HG02610 (cell line): ENCODE measurements around the gene CREG2.

Experiments used
- ATAC-seq: cut with Tn5 transposase; IDR thresholded peaks from one replicate; pipeline ENCODE4 v1.9.1; 2021; ENCODE audit warnings: mild to moderate bottlenecking, moderate library complexity; ENCODE audit not compliant: unreplicated experiment

Gene CREG2, protein sequence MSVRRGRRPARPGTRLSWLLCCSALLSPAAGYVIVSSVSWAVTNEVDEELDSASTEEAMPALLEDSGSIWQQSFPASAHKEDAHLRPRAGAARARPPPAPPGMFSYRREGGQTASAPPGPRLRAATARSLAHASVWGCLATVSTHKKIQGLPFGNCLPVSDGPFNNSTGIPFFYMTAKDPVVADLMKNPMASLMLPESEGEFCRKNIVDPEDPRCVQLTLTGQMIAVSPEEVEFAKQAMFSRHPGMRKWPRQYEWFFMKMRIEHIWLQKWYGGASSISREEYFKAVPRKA

DNA sequence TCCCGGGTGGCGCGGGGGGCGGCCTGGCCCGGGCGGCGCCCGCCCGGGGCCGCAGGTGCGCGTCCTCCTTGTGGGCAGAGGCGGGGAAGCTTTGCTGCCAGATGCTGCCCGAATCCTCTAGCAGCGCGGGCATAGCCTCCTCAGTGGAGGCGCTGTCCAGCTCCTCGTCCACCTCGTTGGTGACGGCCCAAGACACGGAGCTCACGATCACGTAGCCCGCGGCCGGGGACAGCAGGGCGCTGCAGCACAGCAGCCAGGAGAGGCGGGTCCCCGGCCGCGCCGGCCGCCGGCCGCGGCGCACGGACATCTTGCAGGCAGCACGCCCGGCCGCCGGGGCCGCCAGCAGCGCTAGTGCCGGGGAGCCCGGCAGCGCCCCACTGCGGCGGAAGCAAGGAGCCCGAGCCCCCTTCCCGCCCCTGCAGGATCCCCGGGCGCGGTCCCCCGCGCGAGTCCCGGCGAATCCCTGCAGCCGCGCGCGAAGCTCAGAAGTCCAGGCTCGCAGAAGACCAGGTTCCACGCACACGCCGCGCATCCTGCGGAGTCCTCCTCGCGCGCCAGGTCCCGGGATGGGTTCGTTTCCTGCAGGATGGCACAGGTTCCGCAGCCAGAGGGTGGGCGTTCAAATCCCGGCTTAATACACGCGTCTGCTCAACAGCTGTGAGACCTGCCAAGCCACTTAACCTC, at the start of gene CREG2:
TSS of gene CREG2 (minus strand) at position 353 of the 684 bp plus-strand sequence. CDS start at position 307, 46 bp downstream.
- ATAC-seq: no peak

DNA sequence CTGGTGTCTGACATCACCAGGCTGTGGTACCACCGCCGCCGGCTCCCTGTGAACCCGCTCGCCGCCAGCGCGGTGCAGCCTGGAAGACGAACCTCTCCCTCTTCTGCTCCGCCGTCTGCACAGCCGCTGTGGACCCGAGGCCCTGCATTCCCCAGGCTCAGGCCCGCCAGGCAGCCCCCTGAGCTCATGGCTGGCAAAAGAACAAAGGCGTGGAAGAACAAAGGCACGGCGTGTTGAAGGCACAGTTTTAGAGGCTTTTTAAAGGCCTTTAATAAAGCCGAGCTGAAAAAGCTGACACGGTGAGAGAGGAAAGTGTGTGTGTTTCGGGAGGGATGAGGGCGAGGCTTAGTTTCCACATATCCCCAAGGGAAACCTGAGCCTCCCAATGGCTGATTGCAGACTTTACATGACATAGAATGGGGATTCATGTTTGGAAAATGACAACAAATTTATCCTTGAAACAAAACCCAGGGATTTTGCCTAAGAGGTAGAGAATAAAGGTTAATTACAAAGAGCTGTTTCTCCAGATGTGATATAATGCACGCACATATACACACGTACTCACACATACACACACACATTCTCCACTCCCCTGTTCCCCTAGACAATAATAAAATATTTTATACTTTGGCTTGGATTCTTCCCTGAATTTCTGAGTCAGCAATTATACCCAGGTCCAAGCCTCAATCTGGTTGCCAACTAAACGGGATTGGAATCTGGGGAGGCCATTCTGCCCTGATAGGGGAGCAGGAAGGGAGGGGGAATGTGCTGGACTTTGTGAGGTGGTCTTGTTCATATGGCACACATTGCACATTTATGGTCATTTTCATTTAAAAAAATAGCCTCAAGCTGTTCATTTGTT, 47.9 kb upstream of the CREG2 start:
- ATAC-seq: no peak

DNA sequence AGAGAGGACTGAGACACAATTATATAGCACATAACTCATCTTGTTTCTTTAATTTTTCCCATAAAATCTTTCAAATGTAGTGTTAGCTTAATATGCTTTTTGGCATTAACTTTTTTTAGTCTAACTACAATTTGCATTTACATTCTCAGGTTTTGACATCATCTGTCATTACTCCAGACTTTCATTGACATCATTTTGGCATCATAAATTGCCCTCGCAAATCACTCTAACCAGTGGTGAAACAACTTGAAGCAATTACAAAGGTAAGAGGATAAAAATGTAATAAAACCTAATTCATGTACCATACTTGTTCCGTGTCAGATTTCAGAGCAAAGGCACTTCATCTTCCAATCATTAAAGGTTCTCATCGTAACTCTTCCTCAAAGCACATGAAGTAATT, 46.2 kb upstream of the CREG2 start:
- no peak for ATAC-seq

DNA sequence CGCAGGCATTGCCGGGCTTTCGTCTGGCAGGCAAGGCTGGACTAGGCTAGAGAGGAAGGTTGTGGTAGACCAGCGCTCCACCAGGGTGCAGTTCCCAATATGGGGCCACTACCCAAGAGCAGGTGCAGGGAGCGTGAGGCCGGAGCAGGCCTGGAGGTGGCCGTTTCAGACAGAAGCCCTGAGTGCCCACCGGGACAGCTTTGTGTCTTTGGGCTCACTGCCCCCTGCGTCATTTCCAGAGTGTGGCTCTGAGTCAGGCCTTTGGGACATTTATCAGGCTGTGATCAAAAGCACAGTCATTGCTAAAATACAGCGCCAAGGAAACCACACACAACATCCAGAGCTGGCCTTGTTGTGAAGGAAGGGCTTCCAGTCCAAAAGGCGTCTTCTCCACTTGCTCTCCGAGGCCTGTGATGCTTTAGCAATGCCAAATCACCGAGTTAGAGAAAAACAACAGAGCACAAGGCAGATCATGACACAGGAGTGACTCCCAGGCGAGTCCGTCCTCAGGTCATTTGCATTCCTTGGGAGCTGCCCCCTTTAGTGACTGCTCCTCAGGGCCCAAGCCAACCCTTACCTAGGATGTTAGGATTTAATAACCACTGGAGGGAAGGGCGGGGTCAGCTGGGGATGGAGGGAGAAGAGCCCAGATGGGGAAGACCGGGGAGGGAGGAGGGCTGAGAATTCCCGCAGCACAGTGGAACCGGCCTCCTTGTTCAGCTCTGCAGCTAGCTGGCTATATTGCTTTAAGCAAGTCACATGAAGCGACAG, 45.3 kb upstream of the CREG2 start:
- no peak for ATAC-seq

DNA sequence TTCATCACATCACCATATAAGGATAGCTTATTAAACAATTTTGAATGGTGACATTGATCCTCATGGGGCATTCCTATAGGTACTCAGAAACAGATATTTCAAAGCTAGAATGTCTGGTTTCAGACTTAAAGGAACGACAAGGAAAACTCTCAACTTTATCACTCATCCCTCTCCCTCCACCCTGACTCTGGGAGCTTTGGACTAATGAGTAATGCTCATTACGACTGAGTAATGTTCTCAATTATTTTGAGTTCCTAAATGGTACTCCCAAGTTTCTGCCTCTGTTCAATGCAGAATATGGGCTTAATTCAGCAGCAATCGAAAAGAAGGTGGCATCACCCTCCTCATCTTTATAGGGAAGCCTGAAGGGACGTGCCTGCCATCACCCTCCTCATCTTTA, 44.2 kb upstream of the CREG2 start:
- no peak for ATAC-seq

DNA sequence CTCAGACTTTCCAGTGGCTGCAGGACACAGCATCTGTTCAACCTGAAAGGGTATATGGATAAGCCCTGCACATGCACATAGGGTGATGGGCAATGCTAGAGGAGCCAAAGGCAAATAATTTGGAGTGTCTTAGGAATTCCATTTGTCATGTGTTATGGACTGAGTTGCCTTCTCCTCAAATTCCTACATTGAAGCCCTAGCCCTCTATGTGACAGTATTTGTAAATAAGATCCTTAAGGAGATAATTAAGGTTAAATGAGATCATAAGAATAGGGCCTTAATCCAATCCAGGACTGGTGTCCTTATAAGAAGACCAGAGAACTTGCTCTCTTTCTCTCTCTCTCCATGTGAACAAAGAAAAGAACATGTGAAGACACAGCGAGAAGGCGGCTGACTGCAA, 42.9 kb upstream of the CREG2 start:
- ATAC-seq: no peak

DNA sequence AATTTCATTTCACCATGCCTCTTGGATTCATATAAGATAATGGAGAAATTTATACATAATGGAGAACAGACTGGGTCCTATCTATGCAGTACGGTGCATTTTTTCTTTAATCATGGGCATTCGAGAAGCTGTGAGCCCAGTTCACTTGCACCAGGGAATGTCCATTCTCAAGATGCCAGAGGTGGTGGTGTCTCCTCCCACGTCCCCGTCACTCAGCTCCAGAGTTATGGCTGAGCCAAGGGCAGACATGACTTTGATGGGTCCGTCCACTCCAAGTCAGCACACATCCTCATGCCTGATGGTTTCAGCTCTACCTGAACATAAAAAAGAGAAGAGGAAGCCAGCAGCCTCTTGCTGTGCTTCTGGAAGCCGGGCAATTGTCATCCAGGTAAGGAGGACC, 42.1 kb upstream of the CREG2 start:
- ATAC-seq: no peak

DNA sequence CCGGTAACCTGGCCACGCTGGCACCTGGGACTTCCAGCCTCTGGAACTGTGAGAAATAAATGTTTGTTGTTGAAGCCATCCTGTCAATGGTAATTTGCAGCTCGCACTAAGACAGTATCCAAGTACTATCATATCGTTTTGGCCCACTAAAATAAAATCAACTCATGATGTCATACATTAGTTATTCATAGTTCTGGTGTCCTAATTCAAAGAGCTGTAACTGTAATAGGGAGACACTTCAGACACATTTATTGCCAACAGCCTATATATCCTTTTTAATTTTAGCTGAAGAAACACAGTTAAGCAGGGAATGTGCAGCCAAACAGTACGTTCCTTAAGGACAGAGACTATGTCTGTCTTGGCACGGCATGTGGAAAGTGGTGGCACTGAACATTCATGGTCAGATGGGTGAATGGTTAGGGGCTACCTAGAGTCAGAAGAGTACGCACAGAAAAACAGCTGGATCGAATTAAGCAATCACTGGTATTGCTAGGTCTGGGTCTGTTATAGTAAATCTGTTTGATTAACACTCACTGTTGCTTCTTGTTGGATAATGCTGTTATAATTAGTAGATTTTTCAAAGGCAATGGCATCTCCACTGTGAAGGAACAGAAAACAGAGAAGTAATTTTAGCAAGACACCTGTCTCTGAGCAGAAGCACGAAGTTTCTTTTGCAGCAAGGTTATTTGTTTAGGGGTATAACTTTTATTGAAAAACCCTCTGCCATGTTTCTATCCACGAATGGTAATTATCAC, 41.3 kb upstream of the CREG2 start:
- ATAC-seq: no peak

DNA sequence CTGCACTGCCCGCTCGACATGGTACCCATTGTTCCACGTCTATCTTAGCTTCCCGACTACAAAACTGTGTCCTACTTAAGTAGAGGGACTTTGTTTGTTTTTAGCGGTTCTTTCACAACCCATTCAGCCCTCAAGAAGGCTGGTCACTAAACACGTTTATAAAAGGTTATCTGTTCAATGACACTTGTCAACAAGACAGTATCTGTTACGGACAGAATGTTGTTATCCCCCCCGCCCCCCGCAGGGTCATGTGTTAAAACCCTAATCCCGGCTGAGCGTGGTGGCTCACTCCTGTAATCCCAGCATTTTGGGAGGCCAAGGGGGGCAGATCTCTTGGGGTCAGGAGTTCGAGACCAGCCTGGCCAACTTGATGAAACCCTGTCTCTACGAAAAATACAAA, 40.4 kb upstream of the CREG2 start:
- no peak for ATAC-seq

DNA sequence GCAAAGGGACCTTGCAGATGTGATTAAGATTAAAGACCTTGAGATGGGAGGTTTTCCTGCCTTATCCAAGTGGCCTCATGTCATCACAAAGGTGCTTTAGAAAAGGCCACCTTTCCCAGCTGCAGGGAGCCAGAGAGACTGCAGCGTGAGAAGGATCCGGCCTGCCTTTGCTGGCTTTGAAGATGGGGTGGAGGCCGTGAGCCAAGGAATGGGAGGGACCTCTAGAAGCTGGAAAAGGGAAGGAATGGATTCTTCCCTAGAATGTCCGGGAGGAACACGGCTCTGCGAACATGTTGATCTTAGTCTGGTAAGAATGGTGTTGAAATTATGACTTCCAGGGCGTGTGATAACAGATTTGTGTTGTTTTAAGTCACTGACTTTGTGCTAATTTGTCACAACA, 39.9 kb upstream of the CREG2 start:
- no peak for ATAC-seq

DNA sequence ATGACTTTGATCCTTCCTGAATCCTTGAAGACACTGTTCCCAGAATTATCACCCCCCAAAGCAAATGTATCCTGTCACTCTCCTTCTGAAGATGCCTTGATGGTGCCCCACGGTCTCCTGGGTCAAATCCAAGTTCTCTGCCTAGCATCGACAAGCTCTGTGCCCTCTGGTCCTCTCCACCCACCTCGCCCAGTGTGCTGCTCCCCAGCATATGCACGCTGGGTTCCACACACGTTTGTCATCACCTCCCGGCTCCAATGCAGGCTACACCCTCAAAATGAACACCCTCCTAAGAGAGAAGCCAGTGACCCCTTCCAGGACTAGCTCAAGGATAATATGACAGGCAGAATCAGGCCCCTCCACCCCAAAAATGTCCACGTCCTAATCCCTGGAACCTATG, 39.5 kb upstream of the CREG2 start:
- ATAC-seq: no peak

DNA sequence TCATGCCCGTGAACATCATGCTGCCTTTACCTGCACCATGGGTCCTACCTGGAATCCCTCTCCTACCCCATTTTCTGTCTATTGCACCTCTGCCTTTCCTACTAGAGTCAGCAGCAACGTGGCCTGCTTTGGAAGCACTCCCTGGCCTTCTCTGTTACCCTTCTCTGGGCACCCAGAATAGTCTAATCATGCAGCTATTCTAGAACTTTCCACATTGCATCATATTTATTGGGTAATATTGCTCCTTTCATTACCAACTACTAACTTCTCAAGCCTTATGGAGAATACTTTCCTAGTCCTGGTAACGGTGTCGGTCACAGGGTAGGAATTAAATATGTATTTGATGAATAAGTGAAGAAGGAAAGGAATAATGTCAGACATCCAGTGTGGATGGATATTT, 33.3 kb upstream of the CREG2 start:
- no peak for ATAC-seq

DNA sequence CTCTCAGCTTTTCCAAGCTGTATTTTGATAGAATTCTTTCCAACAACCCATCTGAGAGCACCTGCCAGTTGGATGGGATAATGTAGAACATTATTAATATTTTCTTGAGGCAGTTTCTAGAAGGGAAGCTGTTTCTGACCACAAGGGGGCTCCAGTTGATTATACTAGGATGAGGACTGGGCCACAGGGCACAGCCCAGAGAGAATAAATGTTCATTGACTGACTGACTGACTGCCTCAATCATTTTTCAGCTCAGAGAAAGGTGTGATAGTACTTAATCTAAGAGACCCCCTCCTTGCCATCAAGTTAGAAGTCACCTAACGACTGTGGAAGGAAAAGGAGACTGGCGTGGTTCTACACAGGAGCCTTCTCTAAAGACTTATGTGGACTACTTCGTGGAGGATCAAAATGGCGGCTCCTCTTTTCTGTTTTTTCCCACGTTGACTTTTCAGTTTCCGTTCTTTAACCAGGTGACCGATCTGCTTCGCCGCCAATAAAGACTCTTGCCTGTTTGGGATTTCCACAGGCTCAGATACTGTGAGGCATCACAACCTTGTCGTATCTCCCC, 31.9 kb upstream of the CREG2 start:
- no peak for ATAC-seq

DNA sequence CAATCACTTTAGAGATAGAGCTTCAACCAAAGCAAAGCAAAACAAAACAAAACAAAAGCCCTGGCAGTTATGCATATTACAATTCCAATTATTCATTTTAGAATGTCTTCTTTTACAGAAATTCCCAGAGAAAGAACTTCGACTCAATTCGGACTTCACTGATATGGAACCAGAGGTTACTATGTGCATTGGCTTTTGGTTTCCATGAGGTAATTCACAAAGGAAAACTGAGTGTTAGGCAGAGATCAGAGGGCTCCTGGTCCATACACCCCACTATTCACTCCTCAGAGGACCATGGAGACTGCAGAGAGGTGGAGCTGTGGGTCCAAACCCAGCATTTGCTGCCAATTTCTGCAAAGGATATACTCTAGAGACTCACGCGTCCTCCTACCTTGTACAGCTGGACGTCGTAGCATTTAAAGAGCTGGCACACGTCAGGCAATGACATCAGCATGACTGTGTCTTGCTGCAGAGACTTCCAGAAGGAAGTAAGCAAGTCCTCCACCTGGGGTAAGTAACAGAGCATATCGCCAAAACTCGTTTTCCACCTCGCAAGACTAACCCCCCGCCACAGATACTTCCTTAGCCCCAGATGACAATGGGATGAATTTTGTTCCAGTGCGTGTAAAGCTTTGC, 31.3 kb upstream of the CREG2 start:
- no peak for ATAC-seq

DNA sequence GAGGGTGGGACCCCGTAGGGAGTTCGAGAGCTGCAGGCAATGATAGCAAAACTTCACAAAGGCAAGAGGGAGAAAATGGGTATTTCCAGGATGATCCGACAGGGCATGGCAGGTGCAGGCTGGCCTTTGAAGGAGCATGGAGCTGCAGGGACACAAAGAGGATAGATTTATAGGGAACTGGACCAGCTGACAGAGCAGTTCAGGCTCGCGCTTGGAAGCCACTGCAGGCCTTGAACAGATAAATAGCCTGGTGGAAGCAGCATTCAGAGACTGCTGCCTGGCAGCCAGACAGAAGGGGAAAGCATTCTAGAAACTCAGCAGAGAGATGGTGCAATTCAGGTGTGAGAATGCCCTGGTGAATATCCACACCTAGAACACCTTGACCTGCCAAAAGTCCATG, 29.3 kb upstream of the CREG2 start:
- no peak for ATAC-seq

DNA sequence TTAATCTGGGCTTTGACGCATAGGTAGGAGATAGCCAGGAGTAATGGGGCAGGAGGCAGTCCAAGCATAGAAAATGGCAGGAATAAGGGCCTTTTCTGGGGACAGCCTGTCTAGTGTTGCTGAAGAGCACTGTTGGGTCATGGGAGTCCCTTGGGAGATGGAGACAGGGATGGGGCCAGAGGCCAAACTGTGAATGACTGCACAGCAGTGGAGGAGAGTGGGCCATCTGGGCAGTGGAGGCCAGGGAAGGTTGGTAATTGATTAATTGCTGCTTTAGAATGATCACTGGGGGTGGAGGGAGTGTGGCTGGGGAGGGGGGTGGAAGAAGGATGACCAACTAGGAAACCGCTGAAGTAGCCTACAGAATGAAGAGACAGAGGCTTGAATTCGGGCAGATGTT, 28.6 kb upstream of the CREG2 start:
- no peak for ATAC-seq

DNA sequence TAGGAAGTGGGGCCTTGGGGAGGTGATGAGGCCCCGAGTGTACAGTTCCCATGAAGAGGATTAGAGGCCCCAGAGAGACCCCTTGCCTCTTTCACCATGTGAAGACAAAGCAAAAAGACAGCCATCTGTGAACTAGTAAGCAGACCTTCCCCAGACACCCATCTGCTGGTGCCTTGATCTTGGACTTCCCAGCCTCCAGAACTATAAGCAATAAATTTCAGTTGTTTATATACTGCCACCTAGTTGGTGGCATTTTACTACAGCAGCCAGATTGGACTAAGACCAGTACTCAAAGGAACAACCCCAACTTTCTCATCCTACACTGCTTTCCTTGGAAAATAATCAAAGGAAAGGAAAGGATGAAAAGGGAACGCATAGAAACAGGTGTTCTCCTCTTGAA, 27.9 kb upstream of the CREG2 start:
- no peak for ATAC-seq

DNA sequence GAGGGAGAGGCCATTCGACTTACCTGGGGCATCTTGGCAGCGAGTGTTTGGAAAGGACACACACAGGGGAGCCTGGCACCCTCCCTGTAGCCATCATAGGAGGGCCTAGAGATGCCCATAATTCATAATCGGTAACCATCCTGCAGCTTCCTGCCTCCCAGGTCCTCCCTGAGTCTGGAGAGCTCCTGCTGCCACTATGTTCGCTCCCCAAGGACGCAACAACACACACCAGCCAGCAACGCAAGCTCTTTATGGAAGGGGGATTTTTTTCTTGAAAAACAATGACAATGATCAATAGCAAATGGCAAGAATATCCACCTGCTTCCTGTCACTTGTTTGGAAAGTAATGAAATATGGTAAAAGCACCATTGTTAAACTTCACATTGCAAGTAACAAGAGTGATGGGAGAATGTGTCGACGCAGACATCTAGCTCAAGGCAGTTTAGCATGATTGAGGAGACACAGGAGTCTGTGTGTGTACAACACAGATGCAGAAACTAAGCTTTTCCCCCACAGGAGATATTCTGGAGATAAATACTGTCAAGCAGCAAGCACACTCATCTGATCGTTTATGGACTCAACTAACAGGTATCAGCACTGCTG, 24.9 kb upstream of the CREG2 start:
- ATAC-seq: no peak

DNA sequence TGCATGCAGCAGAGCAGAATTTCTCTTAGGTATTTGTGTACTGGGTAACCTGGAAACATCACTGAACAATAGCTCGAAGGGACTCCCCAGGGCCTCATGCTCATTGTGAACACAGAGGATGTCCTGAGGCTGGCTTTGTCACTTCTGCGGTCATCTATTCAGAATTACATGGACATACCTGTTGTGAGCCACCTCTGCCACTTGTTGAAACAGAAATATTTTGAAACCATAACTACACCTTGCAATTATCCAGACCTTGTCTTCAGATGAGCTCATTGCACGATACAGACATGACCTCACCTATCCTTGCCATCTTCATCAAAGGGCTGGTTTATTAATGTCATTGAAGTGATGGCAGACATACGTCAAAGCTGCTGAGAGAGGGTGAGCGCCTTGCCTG, 23.4 kb upstream of the CREG2 start:
- ATAC-seq: no peak
